ELF-1 (cell line): ENCODE results near the gene AFF4.
"Not testable (repeated sequence)": the region's sequence is repeated elsewhere in the genome, so short reads cannot be mapped to it uniquely, and the experiment has no call there.

Source experiments
- DNase-seq: peaks from one replicate; pipeline ENCODE4 v3.0.0-alpha.2; 2016; ENCODE audit warnings: low read depth, low spot score

AFF4 gene

DNA sequence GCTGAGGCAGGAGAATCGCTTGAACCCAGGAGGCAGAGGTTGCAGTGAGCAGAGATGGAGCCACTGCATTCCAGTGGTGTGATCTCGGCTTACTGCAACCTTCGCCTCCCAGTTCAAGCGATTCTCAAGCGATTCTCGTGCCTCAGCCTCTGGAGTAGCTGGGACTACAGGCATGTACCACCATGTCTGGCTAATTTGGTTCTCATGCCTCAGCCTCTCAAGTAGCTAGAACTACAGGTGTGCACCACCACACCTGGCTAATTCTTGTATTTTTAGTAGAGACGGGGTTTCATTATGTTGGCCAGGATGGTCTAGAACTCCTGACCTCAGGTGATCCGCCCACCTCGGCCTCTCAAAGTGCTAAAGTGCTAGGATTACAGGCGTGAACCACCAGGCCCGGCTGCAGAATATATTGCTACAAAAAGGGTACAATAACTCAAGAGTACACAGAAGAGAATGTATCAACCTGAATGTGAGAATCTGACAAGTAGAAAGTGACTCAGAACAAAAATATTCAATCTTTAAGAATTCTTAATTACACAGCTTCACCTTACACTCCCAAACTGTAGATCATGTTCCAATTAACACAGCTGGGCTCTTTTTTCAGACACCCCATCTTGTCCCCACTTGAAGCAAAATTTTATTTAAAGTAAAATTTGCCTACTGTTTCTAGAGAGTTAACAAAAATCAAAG lies 2.2 kb downstream of the AFF4 start:
- not testable (repeated sequence) for DNase-seq

DNA sequence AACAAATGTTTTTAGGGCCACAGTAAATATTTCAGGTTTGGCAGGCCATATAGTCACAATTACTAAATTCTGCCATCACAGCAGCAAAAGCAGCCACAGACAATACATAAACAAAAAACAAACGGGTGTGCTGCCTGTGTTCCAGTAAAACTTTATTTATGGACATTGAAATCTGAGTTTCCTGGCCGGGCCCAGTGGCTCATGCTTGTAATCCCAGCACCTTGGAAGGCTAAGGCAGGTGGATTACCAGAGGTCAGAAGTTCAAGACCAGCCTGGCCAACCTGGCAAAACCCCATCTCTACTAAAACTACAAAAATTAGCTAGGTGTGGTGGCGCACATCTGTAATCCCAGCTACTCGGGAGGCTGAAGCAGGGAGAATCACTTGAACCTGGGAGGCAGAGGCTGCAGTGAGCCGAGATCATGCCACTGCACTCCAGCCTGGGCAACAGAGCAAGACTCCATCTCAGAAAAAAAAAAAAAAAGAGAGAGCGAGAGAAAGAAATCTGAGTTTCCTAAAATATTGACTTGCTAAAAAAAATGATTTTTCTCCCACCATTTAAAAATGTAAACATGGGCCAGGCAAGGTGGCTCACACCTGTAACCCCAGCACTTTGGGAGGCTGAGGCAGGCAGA lies 7.2 kb downstream of the AFF4 start:
- not testable (repeated sequence) for DNase-seq

DNA sequence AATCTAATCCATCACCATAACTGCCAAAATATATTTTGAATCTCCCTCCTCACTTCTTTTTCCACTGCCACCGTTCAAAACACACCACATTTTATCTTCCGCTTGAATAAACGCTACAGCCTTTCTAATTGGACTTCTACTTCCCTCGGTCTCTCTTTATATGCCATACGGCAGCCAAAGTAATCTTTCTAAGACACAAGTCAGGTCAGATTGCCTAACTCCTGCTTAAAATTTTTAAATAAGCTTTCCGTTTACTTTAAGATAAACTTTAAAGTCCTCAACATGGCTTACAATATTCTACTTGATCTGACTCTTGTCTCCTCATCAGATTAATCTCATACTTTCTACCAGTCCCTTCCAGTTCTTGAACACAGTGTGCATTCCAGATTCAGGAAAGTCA lies 9.7 kb downstream of the AFF4 start:
- DNase-seq = no peak

DNA sequence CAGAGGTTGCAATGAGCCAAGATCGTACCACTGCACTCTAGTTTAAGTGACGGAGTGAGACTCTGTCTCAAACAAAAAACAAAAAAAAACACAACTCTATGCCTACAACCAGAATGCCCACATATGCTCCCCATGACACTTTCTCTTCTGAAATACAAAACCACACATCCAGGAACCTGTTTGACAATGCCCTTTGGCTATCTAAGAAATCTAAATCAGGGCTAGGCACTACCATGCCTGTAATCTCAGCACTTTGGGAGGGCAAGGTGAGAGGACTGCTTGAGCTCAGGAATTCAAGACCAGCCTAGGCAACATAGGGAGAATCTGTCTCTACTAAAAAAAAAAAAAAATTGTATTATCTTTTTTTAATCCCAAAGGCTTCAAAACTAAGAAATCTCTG lies 10.6 kb downstream of the AFF4 start:
- no peak for DNase-seq

DNA sequence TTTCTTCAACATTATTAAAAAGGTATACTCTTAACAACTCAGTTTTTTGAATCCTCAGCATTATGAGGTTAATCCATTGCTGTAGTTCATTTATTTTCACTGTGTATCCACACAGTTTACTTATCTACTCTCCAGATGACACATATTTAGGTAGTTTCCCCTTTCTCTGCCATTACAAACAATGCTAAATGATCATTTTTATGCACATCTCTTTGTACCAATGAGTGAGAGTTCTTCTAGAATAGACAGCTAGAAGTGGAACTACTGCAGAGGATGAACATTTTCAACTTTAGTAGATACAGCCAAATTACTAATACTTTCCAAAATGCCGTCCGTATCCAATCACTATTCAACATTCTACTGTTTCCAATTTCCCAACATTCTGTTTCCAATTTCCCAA lies 11.5 kb downstream of the AFF4 start:
- DNase-seq = no peak

DNA sequence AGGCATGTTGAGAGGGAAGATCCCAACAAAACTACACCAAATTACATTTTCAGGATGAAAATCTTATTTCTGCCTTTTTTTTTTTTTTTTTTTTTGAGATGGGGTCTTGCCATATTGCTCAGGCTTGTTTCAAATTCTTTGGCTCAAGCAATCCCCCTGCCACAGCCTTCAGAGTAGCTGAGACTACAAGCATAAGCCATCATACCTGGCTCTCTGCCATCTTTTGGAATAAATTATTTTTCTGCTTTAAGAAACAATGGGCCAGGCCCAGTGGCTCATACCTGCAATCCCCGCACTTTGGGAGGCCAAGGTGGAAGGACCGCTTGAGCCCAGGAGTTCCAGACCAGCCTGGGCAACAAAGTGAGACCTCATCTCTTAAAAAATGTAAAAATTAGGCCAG lies 14.3 kb downstream of the AFF4 start:
- no peak for DNase-seq

DNA sequence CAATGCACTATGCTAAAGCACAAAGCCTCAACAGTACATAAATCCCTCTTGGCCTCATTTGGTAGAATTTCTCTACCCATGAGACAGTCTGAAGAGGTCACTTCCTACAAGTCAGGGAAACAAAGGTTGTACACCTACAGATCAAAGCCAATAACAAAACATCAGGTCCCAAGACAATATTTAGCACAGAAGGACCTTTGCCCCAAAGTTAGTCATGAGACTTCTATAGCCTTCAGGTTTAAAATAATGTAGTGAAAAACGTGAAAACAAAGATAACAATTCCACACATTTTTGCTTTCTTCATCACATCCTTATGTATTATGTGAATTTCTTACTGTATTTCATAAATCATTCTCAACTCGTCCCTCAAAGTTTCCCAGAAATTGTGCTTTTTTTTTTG lies 15.8 kb downstream of the AFF4 start:
- no peak for DNase-seq

DNA sequence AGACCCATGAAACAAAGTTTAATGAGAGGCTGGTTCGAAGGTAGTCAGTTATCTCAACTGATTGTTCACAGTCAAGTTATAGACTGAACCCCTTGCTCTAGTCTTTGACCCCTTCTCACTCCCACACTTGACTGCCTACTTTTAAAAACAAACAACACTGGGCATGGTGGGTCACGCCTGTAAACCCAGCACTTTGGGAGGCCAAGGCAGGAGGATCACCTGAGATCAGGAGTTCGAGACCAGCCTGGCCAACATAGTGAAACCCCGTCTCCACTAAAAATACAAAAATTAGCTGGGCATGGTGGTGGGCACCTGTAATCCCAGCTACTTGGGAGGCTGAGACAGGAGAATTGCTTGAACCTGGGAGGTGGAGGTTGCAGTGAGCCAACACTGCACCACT lies 18.1 kb downstream of the AFF4 start:
- DNase-seq = not testable (repeated sequence)

DNA sequence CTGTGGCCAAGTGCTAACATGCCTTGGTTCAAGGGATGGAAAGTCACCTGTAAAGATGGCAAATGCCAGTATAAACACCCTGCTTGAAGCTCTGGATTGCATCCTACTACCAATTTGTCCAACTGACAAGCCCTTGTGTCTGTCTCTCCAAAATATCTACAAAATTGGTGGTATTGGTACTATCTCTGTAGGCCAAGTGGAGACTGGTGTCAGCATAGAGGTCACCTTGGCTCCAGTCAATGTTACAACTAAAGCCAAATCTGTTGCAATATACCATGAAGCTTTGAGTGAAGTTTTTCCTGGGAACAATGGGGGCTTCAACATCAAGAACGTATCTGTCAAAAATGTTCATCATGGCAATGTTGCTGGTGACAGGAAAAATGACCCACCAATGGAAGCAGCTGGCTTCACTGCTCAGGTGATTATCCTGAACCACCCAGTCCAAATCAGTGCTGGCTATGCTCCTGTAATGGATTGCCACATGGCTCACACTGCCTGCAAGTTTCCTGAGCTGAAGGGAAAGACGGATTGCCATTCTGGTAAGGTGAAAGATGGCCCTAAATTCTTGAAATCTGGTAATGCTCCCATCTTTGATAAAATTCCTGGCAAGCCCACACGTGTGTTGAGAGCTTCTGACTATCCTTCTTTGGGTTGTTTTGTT lies 19.9 kb downstream of the AFF4 start:
- no peak for DNase-seq

DNA sequence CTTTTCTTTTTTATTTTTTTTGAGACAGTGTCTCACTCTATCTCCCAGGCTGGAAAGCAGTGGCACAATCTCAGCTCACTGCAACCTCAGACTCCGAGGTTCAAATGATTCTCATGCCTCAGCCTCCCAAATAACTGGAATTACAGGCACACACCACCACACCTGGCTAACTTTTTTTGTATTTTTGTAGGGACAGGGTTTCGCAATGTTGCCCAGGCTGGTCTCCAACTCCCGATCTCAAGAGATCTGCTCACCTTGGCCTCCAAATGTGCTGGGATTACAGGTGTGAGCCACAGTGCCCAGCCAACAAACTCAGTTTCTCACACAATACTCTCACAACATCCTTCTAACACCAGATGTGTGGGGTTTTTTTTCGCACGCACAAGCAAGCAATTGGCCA lies 22.1 kb downstream of the AFF4 start:
- DNase-seq = no peak

DNA sequence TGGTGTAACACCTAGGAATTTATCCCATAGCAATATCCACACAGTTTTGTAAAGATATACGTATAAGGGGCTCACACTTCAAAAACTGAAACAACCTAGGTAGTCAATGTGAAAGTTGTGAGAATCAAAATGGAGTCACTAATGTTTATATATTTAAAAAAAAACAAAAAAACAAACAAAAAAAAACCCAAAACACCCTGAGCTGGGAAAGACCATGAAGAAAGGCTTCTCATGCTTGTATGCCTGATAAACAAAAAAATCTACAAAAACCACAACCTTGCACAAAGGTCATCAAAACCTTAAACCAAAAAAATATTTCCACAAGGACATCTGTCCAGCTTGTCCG lies 35.4 kb downstream of the AFF4 start:
- DNase-seq = no peak

DNA sequence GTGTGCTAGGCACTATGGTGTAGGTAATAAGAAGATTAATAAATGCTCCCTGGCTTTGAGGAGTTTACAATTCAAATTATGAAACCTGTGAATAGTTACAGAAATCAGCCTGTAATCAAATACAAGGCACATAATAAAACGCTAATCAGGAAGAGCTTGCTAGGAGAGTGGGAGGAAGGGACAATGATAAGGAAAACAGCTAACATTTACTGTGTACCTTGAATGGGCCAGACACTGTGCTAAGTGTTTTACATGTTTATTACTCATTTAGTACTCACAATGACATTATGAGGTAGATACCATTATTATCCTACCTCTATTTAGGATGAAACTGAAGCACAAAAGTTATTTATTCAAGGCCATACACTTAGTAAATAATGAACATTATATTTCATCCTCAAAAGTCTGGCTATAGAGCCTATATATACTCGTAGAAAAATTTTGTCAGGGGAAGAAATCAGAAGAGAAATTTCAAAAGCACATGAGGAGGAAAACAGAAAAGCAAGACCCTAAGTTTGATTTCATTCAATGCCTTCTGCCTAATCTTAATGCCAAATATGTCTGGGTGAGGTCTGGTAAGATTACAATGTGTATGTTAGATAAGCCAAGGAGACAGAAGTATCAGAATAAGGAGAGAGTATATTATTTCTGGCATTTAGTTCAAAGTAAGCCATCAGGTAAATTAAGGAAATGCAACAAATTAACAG lies 35.9 kb downstream of the AFF4 start:
- DNase-seq = no peak

DNA sequence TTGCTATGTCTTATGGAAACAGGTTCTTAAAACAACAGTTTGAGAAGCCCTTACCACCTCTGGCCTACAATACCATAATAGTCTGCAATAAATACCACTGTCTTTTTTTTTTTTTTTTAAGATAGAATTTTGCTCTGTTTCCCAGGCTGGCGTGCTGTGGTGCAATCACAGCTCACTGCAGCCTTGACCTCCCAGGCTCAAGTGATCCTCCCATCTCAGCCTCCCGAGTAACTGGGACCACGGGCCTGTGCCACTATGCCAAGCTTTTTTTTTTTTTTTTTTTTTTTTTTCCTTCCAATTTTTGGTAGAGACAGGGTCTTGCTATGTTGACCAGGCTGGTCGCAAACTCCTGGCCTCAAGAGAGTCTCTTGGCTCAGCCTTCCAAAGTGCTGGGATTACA lies 37.0 kb downstream of the AFF4 start:
- DNase-seq = no peak

DNA sequence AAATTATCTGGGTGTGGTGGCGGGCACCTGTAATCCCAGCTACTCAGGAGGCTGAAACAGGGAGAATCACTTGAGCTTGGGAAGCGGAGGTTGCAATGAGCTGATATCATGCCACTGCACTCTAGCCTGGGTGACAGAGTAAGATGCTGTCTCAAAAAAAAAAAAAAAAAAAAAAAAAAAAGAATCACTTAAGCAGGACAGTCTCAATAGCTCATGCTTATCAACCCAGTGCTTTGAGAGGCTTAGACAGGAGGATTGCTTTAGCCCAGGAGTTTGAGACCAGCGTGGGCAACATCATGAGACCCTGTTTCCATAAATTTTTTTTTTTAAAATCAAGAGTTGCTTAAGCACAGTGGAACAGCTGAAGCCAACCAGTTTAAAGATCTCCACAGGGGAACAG lies 47.3 kb downstream of the AFF4 start:
- no peak for DNase-seq

DNA sequence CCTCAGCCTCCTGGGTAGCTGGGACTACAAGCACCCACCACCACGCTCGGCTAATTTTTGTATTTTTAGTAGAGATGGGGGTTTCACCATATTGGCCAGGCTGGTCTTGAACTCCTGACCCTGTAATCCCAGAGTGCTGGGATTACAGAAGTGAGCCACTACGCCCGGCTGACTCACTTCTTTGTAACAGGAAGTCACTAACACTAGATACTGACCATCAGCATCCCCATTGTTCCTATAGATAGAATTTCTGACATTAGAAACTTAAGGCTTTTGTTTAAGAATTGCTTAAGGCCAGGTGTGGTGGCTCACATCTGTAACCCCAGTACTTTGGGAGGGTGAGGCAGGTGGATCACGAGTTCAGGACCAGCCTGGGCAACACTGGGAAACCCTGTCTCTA lies 47.8 kb downstream of the AFF4 start:
- no peak for DNase-seq

DNA sequence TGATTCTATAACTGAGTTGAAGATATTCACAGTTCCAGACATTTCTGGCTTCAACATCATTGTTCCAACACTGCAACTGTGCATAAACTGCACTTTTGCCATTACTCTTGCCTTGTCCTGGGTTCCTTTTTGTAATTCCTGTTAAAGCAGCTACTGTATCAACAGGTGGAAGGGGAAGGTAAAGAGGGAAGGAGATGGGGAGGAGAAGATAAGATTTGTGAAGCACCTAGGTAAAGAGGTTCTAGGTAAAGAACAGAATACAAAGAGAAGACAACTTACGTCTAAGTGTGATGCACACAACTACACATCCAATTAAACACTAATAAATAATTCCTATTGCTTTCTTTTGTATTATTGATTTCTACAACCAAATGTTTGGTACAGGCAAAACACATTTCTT lies 53.7 kb downstream of the AFF4 start:
- DNase-seq = no peak

DNA sequence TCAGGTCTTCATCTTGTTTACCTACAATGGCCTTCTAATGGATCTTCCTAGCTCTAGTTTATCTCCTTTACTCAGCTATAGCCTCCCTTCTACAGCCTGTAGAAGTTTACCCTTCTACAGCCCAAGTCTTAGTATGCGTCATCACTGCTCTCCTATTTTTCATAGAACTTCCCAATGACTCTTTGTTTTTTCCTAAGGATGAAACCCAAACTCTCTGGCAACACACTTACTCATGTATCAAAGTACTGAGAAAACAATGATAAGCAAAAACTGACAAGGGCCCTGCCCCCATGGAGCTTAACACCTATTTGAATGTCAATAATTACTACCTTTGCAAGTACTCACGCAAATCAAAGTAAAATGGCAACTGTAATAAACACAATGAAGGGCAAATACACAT lies 56.3 kb downstream of the AFF4 start:
- no peak for DNase-seq

DNA sequence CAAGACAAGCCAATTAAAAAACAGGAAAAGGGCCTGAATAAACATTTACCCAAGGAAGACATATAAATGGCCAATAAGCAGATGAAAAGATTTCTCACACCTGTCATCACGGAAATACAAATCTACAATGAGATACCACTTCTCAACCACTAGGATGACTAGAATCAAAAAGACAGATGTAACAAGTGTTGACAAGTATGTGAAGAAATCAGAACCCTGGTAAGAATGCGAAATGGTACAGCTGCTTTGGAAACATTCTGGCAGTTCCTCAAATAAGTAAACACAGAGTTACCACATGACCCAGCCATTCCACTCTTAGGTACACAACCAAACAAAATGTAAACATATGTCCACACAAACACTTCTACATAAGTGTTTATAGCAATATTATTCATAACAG lies 57.5 kb downstream of the AFF4 start:
- DNase-seq = no peak

DNA sequence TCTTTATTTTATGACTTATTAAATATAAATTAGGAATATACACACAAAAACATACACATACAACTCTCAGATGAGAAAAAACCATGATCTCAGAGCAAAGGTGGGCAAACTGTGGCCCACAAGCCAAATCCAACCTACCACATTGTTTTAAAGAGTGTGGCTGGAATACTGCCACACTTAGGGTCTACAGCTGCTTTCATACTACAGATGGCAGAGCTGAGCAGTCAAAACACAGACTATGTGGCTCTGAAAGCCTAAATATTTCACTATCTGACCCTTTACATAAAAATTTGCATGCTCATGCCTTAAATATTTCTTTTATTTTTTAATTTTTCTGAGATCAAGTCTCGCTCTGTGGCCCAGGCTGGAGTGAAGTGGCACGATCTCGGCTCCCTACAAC lies 61.7 kb downstream of the AFF4 start:
- DNase-seq = no peak

DNA sequence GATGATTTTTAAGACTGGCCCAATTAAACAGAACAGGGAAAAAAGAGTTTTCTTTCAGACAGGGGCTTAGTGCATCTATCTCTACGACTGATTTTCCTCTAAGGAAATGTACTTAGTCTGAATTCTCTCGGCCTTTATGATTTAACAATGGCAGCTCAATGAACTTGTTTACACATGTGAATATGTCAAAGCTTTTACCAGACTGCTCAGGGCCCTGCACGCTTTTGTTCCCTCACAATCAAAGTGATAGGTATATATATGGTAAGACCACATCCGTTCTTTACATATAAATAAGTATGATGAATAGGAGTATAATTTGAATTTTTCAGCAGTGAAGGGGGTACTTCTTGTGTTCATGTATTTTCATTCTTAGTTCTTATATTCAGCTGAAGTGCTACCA lies 62.4 kb downstream of the AFF4 start:
- no peak for DNase-seq

DNA sequence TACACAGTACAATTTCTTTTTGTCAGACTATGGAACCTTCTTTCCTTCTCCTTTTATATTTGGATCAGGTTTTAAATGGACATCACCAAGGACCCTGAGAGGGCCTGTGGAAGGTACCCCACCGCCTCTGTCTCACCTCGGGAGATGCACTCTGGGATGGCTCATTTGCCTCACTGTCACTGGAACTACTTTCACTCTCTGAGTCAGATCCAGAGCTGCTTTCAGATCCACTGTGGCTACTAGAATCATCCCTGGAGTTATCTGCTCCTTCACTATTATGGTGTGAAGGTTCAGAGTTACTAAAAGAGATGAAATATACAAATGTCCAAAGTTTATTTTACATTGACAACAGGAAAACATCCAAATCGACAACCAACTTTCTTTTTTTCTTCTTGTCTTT lies 65.3 kb downstream of the AFF4 start:
- no peak for DNase-seq

DNA sequence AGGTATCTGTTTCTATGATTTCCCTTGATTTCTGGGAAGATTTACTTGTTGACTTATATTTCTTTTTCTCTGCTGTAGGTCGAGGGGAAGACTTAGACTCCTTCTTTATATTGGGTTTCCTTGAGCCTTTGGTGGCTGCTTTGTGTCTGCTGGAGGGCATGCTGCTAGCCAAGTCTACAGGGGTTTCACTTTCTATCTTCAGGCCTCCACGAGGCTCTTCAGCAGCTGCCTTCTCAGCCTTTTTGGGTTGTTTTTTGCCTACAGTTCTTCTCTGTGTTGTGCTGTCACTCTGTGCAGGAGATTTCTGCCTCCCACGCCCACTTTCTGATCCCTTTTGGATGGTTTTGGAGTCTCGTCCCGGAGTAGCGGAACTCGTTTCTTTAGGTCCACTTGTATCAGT lies 66.7 kb downstream of the AFF4 start:
- no peak for DNase-seq
